ENCODE data around the gene PTCHD4.

Gene PTCHD4

DNA sequence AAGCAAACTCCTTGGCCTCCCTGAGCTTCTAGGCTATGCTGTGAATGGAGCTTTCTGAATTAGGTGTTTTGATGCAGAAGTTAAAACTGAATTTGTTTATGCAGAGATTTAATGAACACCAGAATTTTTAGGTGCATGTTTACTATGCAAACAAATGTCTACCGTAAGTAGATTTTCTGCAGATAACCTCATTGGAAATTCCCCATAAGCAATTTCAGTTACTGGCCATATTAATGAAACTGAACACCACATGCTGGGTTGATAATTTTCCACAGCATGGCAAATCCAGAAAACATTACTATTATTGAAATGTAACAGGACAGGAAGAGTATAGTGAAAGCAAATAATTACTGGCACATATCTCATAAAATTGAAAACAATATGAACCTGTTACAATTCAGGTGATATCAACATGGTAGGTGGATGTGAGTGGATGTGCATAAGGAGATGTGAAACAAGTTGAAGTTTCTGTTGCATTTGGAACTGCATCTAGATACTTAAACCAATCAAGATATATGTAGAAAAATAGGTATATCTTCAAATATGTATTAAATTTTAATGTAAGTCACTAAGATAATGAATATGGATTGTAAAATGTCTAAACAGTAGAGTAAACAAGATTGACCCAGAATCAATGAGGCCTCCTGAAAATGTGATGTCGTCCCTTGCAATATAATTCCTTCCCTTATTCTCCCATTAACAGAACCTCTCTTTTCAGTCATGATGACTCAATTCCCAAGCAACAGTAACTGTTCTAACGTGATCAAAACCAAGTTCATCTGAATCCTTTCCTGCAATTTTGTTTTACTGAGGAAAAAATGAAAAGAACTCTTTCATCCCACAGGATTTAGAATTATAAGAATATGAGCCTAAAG lies 11.0 kb downstream of the PTCHD4 start:
- no peak for DNase-seq

DNA sequence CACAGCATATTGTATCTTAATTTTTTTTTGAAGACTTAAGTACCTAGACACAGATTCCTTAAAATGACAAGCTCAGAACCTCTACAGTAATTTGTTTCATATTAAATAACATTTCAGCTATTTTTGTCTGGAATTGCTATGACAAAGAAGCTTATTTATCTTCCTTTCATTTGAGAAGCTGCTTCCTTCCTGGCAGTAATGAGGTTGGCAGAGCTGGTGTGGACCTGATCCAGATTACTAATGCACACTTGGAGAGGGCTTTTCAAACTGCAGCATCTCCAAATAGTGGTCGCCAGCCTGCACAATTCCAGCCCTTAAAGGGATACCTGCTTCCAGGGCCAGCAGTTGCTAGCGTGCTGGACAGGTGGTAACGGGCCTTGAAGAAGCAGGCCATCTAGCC lies 12.1 kb downstream of the PTCHD4 start:
- DNase-seq, result no peak

DNA sequence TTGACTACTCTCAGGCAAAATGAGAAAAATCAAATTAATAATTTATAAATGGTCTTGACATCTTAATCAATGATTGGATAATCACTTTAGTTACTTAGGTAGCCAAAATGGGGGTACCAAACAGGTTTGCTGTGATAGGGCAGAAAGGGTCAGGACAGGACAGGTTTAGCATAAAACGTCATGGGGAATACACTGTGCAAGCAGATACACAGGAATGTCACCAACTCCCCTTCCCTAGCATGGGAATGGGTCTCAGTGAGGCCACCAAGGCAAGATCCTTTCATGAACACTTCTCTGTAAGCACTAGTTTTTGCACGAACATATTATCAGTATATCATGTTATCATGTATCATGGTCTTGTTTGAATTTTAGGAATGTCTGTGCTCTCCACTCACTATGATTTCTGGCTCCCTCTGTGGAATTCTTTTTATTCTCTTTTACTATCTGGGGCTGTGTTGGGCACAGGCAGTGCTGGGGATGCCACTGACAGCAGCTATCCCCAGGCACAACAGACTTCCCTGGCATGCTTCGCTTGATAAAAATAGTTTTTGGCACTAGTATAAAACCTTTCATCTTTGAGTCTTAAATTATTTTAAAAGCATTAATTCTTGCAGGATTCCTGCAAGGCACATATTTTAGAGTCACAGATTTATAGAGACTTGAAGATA lies 18.3 kb downstream of the PTCHD4 start:
- DNase-seq, result no peak

DNA sequence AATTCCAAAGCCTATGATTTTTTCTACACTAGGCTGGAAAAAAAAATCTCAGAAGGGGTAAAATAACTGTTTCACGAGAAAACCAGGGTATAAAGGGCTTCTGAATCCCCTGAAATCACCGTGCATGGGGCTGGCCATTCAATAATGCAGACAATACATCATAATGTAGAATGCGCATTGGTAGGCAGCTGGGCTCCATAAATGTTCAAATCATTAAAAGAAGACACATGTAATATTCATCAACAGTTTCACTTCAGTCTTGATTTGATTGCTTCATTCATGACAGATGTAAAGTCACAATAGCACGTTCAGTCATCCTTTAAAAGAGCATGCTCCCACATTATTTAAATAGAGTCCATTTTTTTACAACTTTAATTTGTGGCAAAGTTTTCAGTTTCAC lies 20.5 kb downstream of the PTCHD4 start:
- DNase-seq, result no peak

DNA sequence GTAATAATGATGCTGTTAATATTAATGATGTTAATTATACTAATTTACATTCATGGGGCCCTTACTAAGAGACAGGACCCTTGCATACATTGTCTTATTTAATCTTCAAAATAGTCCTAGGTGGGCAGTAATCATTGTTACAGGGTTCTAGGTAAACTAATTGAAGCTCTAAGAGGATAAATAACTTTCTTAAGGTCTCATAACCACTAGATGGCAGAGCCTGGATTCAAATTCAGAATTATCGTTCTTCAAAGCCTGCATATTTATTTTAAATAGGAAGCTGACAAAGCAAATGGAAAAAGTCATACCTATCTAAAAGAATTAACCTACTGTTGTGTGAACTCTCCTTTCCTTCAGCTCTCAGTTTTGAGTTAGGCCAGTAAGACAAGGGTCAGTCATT lies 23.5 kb downstream of the PTCHD4 start:
- DNase-seq, result no peak

DNA sequence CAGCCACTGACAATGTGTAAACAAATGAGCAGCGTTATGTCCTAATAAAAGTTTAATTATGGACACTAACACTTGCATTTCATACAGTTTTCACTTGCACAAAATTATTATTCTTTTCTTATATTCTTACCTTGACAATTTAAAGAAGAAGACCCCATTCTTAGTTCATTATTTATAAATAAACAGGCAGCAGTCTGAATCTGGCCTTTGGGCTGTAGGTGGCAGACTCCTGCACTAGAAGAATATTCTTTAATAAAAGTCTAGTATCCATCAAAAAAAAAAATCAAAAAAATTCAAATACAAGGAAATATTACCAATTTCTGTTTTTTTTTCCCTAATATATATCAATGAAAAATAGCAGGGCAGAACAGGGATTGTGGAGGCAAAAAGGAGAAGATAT lies 24.8 kb downstream of the PTCHD4 start:
- DNase-seq, result no peak

DNA sequence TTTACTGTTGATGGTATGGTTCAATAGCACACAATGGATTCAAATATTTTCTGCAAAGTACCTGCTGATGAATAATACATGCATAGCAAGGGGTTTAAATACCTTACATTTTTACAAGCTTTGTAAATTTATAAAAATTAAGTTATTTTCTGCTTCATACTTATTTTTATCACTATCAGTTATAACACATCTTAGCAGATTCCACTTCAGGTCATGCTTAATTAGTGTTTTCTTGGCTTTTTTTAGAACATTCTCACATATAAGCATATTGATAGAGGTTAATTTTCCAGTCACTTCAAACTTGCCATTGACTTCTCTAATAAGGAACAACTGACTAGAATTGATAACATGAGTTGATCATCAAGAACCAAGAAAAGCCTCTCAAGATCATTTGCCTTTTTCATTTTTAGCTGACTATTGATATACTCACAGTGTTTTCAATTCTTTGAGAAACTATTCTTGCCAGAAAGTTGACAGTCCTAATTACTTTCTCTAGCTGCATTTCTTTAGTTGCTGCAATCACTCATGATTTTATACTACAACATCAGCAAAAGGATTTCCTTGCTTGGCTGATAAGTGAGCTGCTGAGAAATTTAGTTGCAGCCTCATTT lies 25.8 kb downstream of the PTCHD4 start:
- DNase-seq, result no peak

DNA sequence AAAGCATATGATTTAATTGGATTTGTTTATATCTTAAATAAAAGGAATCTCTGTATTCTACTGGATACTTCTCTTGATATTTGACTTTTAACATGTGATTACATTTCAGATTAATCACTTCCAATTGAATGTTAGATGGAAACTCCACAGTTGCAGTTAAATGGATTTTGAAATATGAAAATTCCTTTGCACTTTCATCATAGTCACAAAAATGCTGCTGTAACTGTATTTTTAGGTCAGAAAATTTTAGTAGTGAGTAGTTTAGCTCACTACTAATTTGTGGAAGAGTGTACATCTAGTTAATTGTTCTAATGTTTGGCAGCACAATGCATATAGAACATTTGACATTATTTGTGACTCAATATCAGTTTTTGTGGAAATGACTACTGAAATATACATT lies 26.8 kb downstream of the PTCHD4 start:
- DNase-seq, result no peak

DNA sequence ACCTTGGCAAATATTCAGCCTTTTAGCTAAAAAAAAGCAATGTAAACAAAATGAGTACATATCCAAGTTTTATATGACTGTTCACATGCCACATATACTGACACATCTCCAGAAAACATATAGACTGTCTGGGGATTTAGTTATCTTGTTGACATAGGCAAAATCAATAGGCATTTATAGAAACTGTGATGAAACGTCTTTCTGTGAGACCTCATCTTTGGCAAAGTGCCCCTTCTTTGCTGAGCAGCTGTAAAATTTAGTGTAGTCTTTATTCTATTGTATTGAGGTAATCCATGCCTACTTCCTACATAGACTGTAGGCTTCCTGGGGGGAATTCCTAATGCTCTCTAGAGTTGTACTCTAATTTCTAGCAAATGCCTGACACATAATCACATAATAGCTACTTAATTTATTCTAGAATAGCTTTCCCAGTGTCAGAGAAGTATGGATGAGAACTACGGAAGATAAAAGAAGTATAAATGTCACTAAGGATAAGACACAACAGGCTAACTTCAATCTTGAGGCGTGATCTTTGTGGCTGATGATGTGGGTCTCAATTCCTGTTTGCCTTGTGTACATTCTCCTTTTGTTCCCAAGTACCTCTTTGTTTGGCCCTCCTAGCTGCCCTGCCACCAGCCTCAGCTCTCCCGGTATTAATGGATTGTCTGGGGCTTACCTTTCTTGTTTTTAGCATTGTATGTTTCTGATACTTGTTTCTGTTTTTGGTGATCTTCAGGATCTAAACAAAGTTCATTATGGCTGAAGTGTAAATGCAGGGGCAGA lies 30.6 kb downstream of the PTCHD4 start:
- DNase-seq, result no peak

DNA sequence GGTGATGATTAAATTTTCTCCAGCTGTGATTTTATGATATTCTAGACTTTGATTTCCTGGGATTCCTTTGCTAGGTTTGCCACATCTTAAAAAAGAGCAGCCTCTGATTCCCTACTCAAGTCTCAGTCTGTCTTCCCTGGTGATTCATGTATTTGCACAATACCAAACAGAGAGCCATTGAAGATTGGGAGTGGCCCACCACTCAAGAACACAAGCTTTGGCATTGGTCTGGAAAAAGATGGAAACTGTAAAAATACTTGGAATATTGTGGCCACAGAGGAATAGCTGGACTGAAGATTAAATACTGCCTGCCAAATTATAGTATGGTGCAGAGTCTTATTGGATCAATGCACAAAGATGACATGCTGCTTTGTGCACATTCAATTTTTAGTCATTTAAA lies 32.9 kb downstream of the PTCHD4 start:
- DNase-seq, result no peak

DNA sequence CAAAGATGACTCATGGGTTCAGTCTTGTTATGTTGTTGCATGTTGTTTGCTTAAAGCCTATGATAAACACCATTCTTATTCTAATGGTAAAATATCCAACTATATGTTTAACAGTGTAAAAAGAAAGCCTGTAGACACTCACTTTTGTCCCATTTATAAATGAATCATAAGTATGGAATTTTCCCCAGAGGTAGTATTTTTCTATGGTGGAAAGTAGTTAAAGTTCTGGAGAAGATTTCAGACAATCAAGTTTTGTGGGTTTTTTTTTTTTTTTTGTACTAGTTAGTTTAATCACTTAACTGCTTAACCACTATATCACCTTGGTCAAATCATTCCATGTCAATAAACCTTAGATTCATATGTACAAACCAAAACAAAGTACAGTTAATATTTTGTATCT lies 35.8 kb downstream of the PTCHD4 start:
- DNase-seq, result no peak

DNA sequence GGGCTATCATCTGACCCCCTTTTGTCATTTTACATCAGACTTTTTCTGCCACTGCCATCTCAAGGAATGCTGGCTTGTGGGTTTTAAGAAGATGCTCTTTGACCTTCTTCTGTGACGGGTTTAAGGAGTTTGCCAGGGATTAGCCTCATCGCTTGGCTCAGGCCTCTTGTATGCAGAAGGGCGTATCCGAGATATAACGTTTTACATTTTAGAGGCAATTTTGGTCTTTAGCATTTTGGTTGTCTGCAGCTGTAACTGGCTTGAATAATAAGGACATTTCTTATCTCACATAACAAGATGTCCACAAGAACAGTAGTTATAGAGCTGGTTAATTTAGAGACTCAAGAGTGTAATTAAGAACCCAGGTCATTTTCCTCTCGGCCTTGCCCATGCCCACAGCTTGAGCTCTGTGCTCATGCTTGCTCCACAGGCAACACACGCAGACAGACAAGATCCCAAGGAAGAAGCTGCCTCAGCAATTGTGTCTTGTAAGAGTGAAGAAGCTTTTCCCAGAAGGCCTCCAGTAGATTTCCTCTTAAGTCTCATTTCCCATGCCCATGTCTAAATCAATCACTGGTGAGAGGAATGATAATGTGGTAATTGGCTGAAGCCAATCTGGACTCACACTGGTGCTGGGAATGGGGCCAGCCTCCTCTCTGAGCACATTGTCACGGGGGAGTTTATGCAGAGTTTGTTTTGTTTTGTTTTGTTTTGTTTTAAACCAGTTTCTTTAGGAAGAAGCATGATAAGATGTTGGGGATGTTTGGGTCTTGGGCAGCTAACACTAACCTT lies 36.8 kb downstream of the PTCHD4 start:
- DNase-seq, result no peak

DNA sequence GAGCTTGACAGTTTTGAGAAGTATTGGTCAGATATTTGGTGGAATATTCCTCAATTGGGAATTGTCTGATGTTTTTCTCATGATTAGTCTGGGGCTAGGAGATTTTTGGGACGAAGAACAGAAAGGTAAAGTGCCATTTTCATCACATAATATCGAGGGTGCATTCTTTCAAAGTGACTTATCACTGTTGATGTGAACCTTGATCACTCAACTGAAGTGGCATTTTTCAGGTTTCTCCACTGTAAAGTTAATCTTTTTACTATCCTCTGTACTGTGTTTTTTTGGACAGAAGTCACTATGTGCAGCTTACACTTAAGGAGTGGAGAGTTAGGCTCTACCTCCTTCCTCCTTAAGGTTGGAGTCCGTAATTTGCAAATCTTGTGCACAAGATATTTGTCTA lies 39.2 kb downstream of the PTCHD4 start:
- DNase-seq, result no peak

DNA sequence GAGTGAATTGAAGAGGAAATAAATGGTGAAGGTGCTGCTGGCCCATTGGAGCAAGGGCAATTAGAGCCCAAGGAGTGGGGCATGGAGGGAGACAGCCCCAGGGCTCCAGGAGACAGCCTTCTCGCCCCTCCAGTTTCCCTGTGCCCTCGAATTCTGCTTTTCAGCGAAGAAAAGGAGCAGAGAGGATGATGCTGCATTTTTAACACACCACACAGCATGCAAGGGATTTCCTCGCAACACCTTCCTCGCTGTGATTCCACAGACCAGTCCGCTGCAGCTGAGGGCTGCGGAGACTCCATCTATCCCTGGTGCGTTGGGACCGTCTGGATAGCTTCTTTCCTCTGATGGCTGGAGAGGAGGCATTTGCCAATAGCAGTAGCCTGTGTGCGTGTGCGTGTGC lies 41.7 kb downstream of the PTCHD4 start:
- no peak for DNase-seq

DNA sequence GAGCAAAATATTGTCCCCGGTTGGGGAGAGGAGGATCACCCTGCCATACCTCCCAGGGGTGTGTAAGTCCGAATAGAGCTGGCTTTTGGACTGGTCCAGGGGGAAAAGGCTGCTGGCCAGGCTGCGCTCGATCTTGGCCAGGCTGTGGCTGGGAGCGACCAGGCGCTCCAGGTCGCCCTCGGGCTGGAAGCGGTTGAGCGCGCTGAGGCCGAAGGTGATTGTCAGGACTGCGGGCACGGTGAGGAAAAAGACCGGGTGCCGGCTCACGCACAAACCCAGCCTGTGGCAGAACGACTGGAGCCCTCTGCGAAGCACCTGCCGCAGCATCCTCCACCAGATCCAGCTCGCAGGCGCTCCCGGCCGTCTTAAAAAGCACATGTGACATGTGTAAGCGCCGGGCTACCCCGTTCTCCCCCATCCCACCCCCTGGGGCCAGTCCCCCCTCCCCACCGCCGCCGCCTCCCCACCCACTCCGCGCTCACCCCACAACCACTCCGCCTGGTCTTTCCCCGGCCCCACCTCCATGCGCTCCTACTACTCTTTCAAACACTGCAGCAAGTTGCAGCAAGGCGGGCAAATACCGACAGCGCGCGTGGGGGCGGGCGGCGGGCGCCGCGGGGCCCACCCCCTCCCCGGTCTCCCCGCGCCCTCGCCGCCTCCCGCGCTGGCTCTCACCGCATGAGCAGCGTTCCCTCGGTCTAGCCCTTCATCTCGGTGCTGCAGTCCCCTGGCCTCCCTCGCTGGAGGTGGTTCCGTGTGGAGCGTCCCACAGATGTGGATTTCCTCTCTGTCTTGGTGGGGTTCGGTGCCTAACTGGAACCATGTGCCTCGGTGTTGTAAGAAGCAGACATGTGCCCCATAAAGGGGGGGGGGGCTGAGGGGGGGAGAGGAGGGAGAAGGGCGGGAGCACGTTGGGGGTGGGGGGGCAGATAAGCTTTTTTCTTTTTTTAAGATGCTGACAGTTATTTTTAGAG lies 42.4 kb downstream of the PTCHD4 start:
- DNase-seq, result no peak

DNA sequence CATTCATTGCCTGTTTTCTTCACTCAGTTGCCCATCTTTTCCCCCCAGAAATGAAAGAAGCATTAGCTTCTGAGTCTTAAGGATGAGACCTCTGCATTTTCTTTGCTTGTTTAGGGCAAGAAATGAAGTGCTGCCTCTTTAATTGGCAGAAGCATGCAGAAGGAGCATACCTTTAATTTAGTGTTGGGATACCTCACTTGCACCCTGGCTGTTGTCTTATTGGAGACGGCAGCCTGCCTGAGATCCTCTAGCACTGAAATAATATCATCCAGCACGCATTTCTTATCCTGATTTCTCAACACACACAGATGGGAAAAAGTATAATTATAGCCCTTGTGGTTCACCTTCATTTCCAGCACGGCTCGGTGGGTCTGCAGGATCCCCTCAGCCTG lies 43.1 kb downstream of the PTCHD4 start:
- no peak for DNase-seq

DNA sequence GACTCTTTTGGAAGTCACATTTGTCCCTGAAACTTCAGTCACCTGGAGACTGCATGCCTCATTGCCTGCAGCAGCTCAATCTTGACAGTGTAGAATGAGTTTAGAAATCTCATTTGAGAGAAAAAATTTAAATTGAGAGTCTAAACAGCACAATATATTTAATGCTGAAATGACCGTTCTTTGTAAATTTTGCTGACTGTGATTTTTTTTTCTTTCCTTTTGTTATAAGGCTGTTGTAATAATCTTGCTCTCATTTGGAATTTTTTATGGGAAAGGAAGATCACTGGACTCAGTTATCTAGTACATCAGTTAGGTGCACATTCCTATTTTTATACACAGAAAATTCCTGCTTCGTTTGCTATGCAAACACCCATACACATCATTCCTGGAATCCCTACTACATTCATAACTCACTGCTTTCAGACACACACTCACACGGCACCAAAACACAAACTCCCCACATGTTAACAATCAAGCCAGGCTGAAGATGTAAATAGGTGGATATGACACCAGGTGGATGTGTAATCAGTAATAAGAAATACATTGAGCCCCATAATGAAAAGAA lies 43.8 kb downstream of the PTCHD4 start:
- no peak for DNase-seq

DNA sequence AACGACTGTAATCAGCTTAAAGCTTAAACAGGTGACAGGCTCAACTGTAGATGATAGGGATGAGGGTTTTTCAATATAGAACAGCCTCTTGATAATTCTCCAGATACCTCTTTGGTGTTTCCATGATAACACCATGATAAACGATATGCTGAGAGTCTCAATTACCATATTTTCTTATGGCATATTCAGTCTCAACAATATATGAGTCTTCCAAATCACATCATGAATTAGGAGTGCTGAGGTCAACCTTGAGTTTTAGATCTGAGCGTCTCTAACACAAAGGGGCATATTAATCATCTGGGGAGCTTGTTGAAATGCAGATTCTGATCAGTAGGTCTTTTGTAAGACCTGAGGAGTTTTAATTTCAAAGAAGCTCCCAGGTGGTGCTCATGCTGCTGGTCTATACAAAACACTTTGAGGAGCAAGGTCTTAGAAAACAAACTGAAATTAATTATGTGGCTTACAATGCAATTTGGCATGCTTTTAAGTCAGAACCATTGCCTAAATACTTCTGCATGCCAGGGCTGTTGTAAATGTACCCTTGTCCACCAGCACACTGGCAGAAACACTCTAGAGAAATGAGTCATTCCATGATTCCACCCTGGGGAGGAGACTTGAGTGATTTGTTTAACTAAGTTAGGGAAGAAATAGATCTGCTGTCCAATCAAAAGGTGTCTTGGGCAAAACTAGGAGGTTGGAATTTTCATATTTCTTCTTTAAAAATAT lies 49.6 kb downstream of the PTCHD4 start:
- no peak for DNase-seq
